CD4-positive, alpha-beta T cell treated with Interleukin-4 for 4 hours (primary cell): ENCODE data around the gene TAS2R30.
"Not testable (repeated sequence)": the region's sequence is repeated elsewhere in the genome, so short reads cannot be mapped to it uniquely, and the experiment has no call there.

Experiments
- DNase-seq: peaks from one replicate; pipeline ENCODE4 v3.0.0-alpha.2; 2020

TAS2R30 gene

GRCh38 chr12:11111213-11111612 lies 23.2 kb downstream of the TAS2R30 start:
- not testable (repeated sequence) for DNase-seq

DNA sequence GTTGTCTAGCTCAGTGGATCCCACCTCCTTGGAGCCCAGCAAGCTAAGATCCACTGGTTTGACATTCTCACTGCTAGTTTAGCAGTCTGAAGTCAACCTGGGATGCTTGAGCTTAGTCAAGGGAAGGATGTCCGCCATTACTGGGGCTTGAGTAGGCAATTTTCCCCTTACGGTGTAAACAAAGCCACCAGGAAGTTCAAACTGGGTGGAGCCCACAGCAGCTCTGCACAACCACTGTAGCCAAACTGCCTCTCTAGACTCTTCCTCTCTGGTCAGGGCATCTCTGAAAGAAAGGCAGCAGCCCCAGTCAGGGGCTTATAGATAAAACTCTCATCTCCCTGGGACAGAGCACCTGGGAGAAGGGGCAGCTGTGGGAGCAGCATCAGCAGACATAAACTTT lies 25.6 kb downstream of the TAS2R30 start:
- DNase-seq: no peak

- DNase-seq: no peak
These were observed 26.7 kb downstream of the TAS2R30 start for GRCh38 chr12:11107719-11108118.

DNA sequence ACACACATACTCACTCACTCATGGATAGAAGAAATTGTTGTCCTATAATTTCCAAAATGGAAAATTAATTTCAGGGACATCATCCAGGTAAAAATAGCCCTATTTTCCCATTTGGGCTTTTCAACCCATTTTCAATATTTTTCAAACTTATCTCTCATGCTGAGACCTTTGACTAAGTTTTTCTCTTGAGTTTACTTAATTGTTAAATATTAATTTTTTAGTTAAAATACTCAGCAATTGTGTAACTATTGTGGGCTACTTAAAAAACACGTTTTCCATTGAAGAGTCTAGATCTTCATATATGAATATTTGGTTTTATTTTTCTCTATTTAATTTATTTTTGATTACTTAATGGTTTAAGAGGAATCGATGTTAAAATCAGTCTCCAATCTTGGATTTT lies 28.2 kb downstream of the TAS2R30 start:
- no peak for DNase-seq

DNA sequence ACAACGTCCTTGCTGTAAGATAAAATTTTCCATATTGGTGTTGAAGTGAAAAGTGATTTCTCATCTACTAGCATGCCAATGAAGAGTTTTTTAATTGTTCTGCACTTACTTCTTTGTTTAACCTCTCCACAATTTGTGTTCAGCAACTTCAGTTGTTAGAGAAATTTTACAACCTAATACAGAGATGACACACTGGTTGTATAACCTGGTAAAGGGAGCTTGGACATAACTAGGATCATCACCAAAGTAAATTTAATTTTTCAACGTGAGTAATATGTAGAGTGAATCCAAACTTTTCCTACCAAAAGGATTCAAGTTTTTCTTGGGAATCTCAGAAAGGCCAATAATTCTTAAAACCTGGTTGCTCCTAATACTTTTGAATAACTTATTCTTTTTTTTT lies 28.9 kb downstream of the TAS2R30 start:
- DNase-seq: no peak

- DNase-seq: not testable (repeated sequence)
These were observed 39.5 kb downstream of the TAS2R30 start for GRCh38 chr12:11094910-11095309.

GRCh38 chr12:11092128-11092527 lies 42.3 kb downstream of the TAS2R30 start, which contains the start of gene TAS2R43:
TAS2R43 (minus strand) TSS chr12:11092313; CDS start chr12:11092229, 84 bp downstream.
- DNase-seq: no peak

GRCh38 chr12:11089246-11089645 lies 45.2 kb downstream of the TAS2R30 start:
- DNase-seq: no peak

DNA sequence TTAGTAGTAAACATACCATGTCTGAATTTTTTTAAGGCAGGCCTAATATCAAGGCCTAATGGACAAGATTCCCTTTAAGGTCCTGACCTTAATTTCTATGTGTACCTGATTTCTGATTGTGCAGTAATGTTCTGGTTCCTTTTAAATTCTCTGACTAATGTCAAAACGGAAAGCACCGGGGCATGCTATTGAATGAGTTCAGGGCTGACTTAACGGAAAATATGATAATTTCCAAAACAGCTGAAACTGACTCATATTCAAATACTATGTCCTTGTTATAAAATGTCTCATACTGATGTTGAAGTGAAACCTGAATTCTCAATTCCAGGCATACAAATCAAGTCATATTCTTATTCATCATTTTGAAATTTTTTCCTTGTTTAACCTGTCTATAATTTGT lies 49.0 kb downstream of the TAS2R30 start:
- peak; percentile 4 for DNase-seq
